GM06990 (cell line): ENCODE measurements around the gene RPS6KL1.

ENCODE experiments used
- DNase-seq: peaks from one replicate; pipeline ENCODE4 v3.0.0-alpha.2; 2011; ENCODE audit not compliant: insufficient read length; ENCODE audit errors: extremely low read depth
- H3K27me3 ChIP-seq: replicated peaks from 2 replicates; pipeline ENCODE4 v1.6.0; 2011; ENCODE audit warnings: low read length; ENCODE audit not compliant: control insufficient read depth, insufficient read depth
- H3K36me3 ChIP-seq: 2 replicates; pipeline ENCODE4 v1.5.1; 2011; ENCODE audit warnings: low read length; ENCODE audit not compliant: control insufficient read depth, insufficient read depth
- H3K4me3 ChIP-seq: replicated peaks from 2 replicates; pipeline ENCODE4 v1.5.1; 2011; ENCODE audit warnings: low read depth, mild to moderate bottlenecking, control low read depth, low read length
- CTCF ChIP-seq: IDR thresholded peaks from 2 replicates; pipeline ENCODE4 v1.5.1; 2011; ENCODE audit warnings: low read length, control low read depth, mild to moderate bottlenecking, inconsistent platforms; ENCODE audit not compliant: insufficient read depth, poor library complexity, severe bottlenecking

The RPS6KL1 gene, protein sequence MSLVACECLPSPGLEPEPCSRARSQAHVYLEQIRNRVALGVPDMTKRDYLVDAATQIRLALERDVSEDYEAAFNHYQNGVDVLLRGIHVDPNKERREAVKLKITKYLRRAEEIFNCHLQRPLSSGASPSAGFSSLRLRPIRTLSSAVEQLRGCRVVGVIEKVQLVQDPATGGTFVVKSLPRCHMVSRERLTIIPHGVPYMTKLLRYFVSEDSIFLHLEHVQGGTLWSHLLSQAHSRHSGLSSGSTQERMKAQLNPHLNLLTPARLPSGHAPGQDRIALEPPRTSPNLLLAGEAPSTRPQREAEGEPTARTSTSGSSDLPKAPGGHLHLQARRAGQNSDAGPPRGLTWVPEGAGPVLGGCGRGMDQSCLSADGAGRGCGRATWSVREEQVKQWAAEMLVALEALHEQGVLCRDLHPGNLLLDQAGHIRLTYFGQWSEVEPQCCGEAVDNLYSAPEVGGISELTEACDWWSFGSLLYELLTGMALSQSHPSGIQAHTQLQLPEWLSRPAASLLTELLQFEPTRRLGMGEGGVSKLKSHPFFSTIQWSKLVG

DNA sequence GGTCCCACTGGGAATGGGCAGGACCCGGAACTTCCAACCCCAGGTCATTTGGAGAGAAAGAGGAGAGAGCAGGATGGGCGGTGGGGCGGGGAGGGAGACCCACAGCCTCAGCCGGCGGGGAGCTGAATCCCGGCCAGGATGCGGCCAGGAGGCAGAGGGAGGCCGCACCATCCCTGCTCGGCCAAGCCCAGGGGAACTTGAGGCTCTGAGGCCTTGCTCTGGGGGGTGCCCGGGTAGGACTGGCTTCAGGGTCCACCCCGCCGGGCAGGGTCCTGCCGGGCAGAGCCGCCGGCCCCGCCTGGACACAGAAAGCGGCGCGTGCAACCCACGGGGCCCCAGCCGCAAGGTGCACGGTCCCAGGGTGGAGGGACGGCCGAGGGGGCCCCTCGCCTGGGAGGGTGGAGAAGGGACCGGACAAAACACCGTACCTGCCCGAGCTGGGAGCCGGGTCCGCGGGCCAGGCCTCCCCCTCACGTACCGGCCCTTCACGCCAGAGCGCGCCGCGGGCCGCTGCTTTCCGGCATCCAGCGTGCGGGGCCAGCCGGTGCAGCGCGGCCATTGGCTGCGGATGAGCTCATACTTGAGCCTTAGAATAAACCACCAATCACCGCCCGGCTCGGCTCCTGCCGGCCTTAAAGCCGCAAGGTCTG lies at the start of gene RPS6KL1:
RPS6KL1 (minus strand) TSS at position 509 of the 650 bp plus-strand sequence. CDS start 1,719 bp downstream, outside the sequence.
- Histone ChIP-seq H3K36me3 (no peaks in the 10 kb centered on the region; the same call in 1 of the 2 replicates), H3K27me3 (no peaks in the 10 kb centered on the region), H3K4me3 (peak within 1 kb of the TSS; percentile 86)
- DNase-seq: peak; percentile 85
- no peak for TF ChIP-seq CTCF

GRCh38 chr14:74968811-74969210 lies 45.8 kb upstream of the RPS6KL1 start:
- H3K36me3 ChIP-seq: no peaks in the 10 kb centered on the region
- no peaks in the 10 kb centered on the region for H3K27me3 ChIP-seq
- no peak for DNase-seq
- no peak for TF ChIP-seq CTCF
- H3K4me3 ChIP-seq: no peak overlapping the region

DNA sequence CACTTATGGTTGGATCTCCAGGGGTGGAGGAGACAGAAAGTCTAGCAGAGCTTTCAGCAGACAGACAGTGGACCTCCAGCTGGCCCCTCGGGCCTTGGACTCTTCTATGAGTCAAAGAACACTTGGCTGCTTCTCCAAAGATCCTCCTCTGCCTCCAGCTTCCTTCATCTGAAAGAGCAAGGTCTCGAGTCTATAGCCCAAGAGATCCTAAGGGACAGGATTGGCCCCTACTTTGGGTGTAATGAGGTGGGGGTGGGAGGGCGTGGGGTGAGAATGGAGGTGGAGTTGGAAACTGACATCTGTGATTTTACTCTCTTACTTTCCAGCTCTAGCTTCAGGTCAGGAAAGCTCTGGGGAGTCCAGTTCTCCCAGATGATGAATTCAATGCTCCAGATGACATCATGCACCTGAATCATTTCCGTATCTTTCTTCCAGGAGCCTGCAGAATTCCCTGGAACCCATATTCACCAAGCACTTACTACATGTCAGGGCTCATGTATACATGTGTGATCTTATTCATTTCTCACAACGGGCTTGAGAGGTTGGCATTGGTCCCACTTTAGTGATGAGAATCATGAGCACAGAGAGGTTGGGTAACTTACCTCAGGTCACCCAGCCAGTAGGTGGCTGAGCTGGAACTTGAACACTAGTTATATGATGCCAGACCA lies 42.6 kb upstream of the RPS6KL1 start:
- Histone ChIP-seq H3K27me3 (no peaks in the 10 kb centered on the region), H3K4me3 (no peak overlapping the region), H3K36me3 (no peaks in the 10 kb centered on the region)
- no peak for DNase-seq
- no peak for TF ChIP-seq CTCF

GRCh38 chr14:74964787-74965485 lies 41.9 kb upstream of the RPS6KL1 start:
- no peaks in the 10 kb centered on the region for H3K27me3 ChIP-seq
- no peak for DNase-seq
- TF ChIP-seq CTCF: no peak
- H3K36me3 ChIP-seq: no peaks in the 10 kb centered on the region
- no peak overlapping the region for H3K4me3 ChIP-seq

DNA sequence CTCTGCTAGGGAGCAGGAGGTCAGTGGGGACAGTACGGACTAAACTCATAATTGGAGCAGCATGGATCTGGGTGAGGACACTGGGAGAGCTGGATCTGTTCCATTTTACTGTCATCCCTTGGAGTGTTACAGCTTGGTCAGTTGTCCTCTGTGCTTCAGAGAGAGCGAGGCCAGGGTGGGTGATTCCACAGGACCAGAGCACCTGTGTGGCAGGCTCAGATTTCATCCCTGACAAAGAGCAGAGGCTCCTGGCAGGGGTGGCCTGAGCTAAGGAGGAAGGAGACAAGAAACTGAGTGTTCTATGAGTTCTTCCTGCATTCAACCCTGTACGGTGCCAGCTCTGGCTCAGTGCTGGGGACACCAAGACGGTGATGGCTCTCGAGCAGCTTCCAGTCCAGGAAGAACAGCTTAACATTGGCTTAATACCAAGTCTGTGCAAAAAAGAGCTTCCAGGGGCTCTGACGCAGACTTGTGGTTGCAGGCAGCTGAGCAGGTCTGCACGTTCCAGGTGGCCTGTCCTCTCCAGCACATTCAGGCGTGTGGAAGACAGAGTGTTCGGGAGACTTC lies 40.7 kb upstream of the RPS6KL1 start:
- no peak for DNase-seq
- no peak for TF ChIP-seq CTCF
- H3K27me3 ChIP-seq: no peaks in the 10 kb centered on the region
- no peak overlapping the region for H3K4me3 ChIP-seq
- H3K36me3 ChIP-seq: no peaks in the 10 kb centered on the region
